Measurements from ENCODE around the gene XIST. TPM values are rescaled to one million over a fixed set of nuclear protein-coding genes. Genes with fewer than 3 reads are reported as not detected.

XIST gene
- total and polyA plus RNA-seq, 11 donors: 0.01 to 138 (median 0.46) TPM

GRCh38 chrX:73829890-73830466 lies 22.5 kb downstream of the XIST start:
- Histone ChIP-seq H3K4me3 (no peak overlapping the region), H3K27ac (no peak overlapping the region), H3K36me3 (peaks cover 0 to 89% (median 0%) of the 10 kb centered on the region in 9 donors), H3K4me1 (peaks cover 0 to 13% (median 0%) of the 10 kb centered on the region in 12 donors), H3K9me3 (no peaks in the 10 kb centered on the region), H3K27me3 (no peaks in the 10 kb centered on the region)
- DNase-seq (no peak), ATAC-seq (no peak)
- TF ChIP-seq, protein P1, sequence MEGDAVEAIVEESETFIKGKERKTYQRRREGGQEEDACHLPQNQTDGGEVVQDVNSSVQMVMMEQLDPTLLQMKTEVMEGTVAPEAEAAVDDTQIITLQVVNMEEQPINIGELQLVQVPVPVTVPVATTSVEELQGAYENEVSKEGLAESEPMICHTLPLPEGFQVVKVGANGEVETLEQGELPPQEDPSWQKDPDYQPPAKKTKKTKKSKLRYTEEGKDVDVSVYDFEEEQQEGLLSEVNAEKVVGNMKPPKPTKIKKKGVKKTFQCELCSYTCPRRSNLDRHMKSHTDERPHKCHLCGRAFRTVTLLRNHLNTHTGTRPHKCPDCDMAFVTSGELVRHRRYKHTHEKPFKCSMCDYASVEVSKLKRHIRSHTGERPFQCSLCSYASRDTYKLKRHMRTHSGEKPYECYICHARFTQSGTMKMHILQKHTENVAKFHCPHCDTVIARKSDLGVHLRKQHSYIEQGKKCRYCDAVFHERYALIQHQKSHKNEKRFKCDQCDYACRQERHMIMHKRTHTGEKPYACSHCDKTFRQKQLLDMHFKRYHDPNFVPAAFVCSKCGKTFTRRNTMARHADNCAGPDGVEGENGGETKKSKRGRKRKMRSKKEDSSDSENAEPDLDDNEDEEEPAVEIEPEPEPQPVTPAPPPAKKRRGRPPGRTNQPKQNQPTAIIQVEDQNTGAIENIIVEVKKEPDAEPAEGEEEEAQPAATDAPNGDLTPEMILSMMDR (IDR thresholded peaks at IDR 0.05): no peak
- no peak for TF ChIP-seq POLR2A (IDR thresholded peaks at IDR 0.05)
- intact Hi-C loops (cut with DNase I): no loop called here
- WGBS, 4 donors: 76 to 86% (median 81%) methylated on average over 5 of the region's 5 CpGs

DNA sequence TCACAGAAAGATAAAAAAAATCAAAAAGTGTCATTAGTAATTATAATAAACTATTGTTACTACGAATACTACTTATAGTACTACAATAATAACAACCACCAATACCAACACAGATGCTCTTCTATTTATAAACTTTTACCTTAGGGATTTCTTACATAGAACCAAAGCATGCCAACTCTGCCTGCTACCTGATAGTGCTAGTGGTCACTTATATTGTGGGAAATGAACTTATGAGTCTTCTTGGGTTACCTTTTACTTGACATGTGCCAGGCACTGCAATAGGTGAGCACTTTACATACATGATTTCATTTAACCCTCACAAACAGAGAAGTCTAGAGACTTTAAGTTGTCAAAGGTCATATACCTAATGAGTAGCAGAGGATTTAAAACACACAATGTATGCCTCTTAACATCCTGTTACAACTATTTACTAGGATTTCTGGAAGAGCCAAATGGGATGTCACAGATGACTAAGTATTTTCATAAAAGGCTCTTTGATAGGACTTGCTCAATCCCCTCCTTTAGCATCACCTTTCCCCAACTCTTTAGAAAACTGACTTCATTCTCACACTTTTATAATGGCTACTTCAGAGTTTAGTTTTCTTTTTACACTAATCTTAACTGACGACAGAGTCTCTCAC lies 24.3 kb downstream of the XIST start:
- H3K36me3 ChIP-seq: peaks cover 0 to 87% (median 0%) of the 10 kb centered on the region in 9 donors

DNA sequence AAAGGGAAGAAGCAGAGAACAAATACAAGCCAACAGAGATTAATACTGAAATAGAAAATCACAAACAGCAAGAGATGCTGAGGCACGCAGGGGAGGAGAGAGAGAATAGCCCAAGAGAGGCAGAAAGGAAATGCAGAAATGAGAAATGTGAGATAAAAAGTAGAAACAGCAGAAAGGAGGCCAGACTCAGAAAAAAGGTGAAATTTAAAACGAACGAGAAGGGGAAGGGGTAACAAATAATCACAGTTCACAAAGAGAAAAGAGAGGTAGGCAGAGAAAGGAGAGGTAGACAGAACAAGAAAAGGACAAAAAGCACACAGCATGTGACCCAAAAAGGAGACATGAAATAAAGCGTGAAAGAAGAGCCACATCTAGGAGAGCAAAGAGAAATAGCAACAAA lies 25.1 kb downstream of the XIST start:
- Histone ChIP-seq H3K27me3 (no peaks in the 10 kb centered on the region), H3K36me3 (peaks cover 0 to 79% (median 0%) of the 10 kb centered on the region in 9 donors), H3K4me1 (peaks cover 0 to 10% (median 0%) of the 10 kb centered on the region in 12 donors), H3K4me3 (no peak overlapping the region), H3K9me3 (no peaks in the 10 kb centered on the region), H3K27ac (no peak overlapping the region)
- ATAC-seq (no peak), DNase-seq (no peak)
- intact Hi-C loops (cut with DNase I): no loop called here
- WGBS, 4 donors: 72 to 84% (median 77%) methylated on average over 4 of the region's 4 CpGs
- TF ChIP-seq POLR2A (IDR thresholded peaks at IDR 0.05): no peak
- TF ChIP-seq, protein P1 (IDR thresholded peaks at IDR 0.05): no peak

More for the DNA sequence above, 24.3 kb downstream of the XIST start:
- no peak overlapping the region for H3K27ac ChIP-seq
- 70 to 77% (median 76%) methylated on average over 2 of the region's 2 CpGs for WGBS, 4 donors
- H3K4me3 ChIP-seq: no peak overlapping the region
- H3K27me3 ChIP-seq: no peaks in the 10 kb centered on the region
- H3K4me1 ChIP-seq: peaks cover 0 to 11% (median 0%) of the 10 kb centered on the region in 12 donors
- ATAC-seq (no peak), DNase-seq (no peak)
- TF ChIP-seq, protein P1 (IDR thresholded peaks at IDR 0.05): no peak
- TF ChIP-seq POLR2A (IDR thresholded peaks at IDR 0.05): no peak
- intact Hi-C loops (cut with DNase I): no loop called here
- H3K9me3 ChIP-seq: no peaks in the 10 kb centered on the region

DNA sequence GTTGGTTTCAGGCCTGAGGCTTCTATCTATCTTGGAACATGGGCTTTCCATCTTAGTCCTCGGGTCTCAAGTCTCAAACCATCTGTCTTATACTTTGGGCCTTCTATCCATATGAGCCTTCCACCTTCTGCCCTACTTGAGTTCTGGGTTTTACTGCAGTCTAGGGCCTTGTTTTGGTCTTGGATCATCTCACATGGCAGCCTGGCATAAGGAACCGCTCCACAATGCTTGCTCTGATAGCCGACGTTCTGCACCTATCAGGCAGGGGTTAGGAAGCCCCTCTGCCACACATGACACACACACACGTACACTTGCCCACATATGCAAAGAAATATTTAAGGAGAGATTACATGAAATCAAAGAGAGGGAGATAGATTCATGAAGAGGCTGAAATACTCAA lies 25.5 kb downstream of the XIST start:
- Histone ChIP-seq H3K36me3 (peaks cover 0 to 78% (median 0%) of the 10 kb centered on the region in 9 donors), H3K27ac (no peak overlapping the region)
- no peak for DNase-seq

More for the DNA sequence above, 25.5 kb downstream of the XIST start:
- no peaks in the 10 kb centered on the region for H3K27me3 ChIP-seq
- no peak for TF ChIP-seq POLR2A (IDR thresholded peaks at IDR 0.05)
- TF ChIP-seq, protein P1 (IDR thresholded peaks at IDR 0.05): no peak
- H3K4me1 ChIP-seq: peaks cover 0 to 6% (median 0%) of the 10 kb centered on the region in 12 donors
- no peak overlapping the region for H3K4me3 ChIP-seq
- intact Hi-C loops (cut with DNase I): no loop called here
- no peaks in the 10 kb centered on the region for H3K9me3 ChIP-seq
- no peak for ATAC-seq
- 81 to 83% (median 81%) methylated on average over 5 of the region's 5 CpGs for WGBS, 4 donors
